Right renal cortex interstitium (tissue), 3 donors: Measurements from ENCODE around the gene TMCO2. TPM values are rescaled to one million over a fixed set of nuclear protein-coding genes. Genes with fewer than 3 reads are reported as not detected.

ENCODE experiments used
- polyA plus RNA-seq, 3 donors: library from polyadenylated mRNA; unstranded; fragments of 120-200 nt; gene quantifications; one replicate each; pipeline ENCODE4 v1.2.1, GENCODE V29; 2013; ENCODE audit not compliant: insufficient read length in 3 of 3

Gene TMCO2
- polyA plus RNA-seq, 3 donors = not detected

Other genes starting within 250 kb of the TMCO2 start
- gene CAP1, start 207.2 kb upstream of the TMCO2 start, polyA plus RNA-seq = 100 to 1,000 TPM; 202 to 217 (median 212) TPM
- 100 to 1,000 TPM; 111 to 144 (median 121) TPM for gene PPT1, start 150.7 kb upstream of the TMCO2 start, polyA plus RNA-seq
- gene RLF, start 86.5 kb upstream of the TMCO2 start, polyA plus RNA-seq = 10 to 100 TPM; 24.3 to 25.4 (median 24.6) TPM
- gene ZMPSTE24, start 10.3 kb downstream of the TMCO2 start, polyA plus RNA-seq = 10 to 100 TPM; 57.5 to 60.3 (median 58.0) TPM
- gene COL9A2, start 69.3 kb downstream of the TMCO2 start, polyA plus RNA-seq = 10 to 100 TPM; 17.2 to 20.0 (median 19.0) TPM
- 10 to 100 TPM; 22.6 to 26.7 (median 23.8) TPM for gene SMAP2, start 125.8 kb downstream of the TMCO2 start, polyA plus RNA-seq
- 1 to 10 TPM; 5.3 to 6.8 (median 5.5) TPM for gene ZFP69B, start 202.5 kb downstream of the TMCO2 start, polyA plus RNA-seq
- gene ZFP69, start 229.4 kb downstream of the TMCO2 start, polyA plus RNA-seq = 1 to 10 TPM; 6.5 to 9.4 (median 7.2) TPM